ENCODE measurements around the gene SLC39A3.

GRCh38 chr19:2782329-2782935 is 42.6 kb upstream of the SLC39A3 start:
- no peak for TF ChIP-seq EZH2 (IDR thresholded peaks at IDR 0.05)
- no peak for TF ChIP-seq POLR2AphosphoS5 (IDR thresholded peaks at IDR 0.05; ENCODE audit: borderline replicate concordance, low read depth, low read length)
- TF ChIP-seq FOXP2 (optimal IDR thresholded peaks at IDR 0.05; ENCODE audit: control extremely low read depth, extremely low read length, insufficient read depth): no peak

Data from SK-N-MC (cell line).